GM06990 (cell line): ENCODE results near the gene C19orf47.
A peak's percentile ranks its signal among the peaks of the same experiment; 100 is the strongest.

Experiments
- DNase-seq: peaks from one replicate; pipeline ENCODE4 v3.0.0-alpha.2; 2011; ENCODE audit not compliant: insufficient read length; ENCODE audit errors: extremely low read depth
- H3K27me3 ChIP-seq: replicated peaks from 2 replicates; pipeline ENCODE4 v1.6.0; 2011; ENCODE audit warnings: low read length; ENCODE audit not compliant: control insufficient read depth, insufficient read depth
- H3K36me3 ChIP-seq: 2 replicates; pipeline ENCODE4 v1.5.1; 2011; ENCODE audit warnings: low read length; ENCODE audit not compliant: control insufficient read depth, insufficient read depth
- H3K4me3 ChIP-seq: replicated peaks from 2 replicates; pipeline ENCODE4 v1.5.1; 2011; ENCODE audit warnings: low read depth, mild to moderate bottlenecking, control low read depth, low read length
- CTCF ChIP-seq: IDR thresholded peaks from 2 replicates; pipeline ENCODE4 v1.5.1; 2011; ENCODE audit warnings: low read length, control low read depth, mild to moderate bottlenecking, inconsistent platforms; ENCODE audit not compliant: insufficient read depth, poor library complexity, severe bottlenecking

Gene C19orf47

GRCh38 chr19:40393894-40394815, 46.0 kb upstream of the C19orf47 start:
- TF ChIP-seq CTCF, result no peak
- DNase-seq, result no peak
- Histone ChIP-seq H3K4me3 (no peak overlapping the region), H3K27me3 (no peaks in the 10 kb centered on the region; the same call in 1 of the 2 replicates), H3K36me3 (no peaks in the 10 kb centered on the region)

GRCh38 chr19:40392894-40393517, 44.8 kb upstream of the C19orf47 start:
- no peak for DNase-seq
- Histone ChIP-seq H3K36me3 (no peaks in the 10 kb centered on the region), H3K4me3 (no peak overlapping the region), H3K27me3 (no peaks in the 10 kb centered on the region; the same call in 1 of the 2 replicates)
- peak; percentile 39 for TF ChIP-seq CTCF

GRCh38 chr19:40392123-40392522, 43.9 kb upstream of the C19orf47 start:
- Histone ChIP-seq H3K4me3 (no peak overlapping the region), H3K27me3 (no peaks in the 10 kb centered on the region), H3K36me3 (no peaks in the 10 kb centered on the region)
- no peak for DNase-seq
- no peak for TF ChIP-seq CTCF

- no peak for TF ChIP-seq CTCF
- Histone ChIP-seq H3K36me3 (no peaks in the 10 kb centered on the region), H3K4me3 (no peak within 1 kb of the TSS), H3K27me3 (no peaks in the 10 kb centered on the region)
- DNase-seq, result no peak
Measured at GRCh38 chr19:40390084-40390742, 42.0 kb upstream of the C19orf47 start, which contains the start of gene HIPK4. Gene HIPK4, minus strand, starts transcription at chr19:40390181. Its CDS starts 279 bp downstream, at chr19:40389902.

GRCh38 chr19:40389404-40390083, 41.3 kb upstream of the C19orf47 start:
- Histone ChIP-seq H3K4me3 (no peak overlapping the region), H3K36me3 (no peaks in the 10 kb centered on the region), H3K27me3 (no peaks in the 10 kb centered on the region)
- TF ChIP-seq CTCF, result no peak
- no peak for DNase-seq
